ENCODE results near the gene PRKCB. TPM values are rescaled to one million over a fixed set of nuclear protein-coding genes. Genes with fewer than 3 reads are reported as not detected.

Gene PRKCB
- total RNA-seq, 1 experiment from 2014 or later: not detected

GRCh38 chr16:23900480-23901177, 64.8 kb downstream of the PRKCB start:
- no peak for DNase-seq
- intact Hi-C loops (cut with micrococcal nuclease; ENCODE audit: unreplicated experiment): no loop called here
- peaks cover 2% of the 10 kb centered on the region for H3K9me3 Mint-ChIP-seq (ENCODE audit: low read depth, unreplicated experiment)
- no TSS peak for BruUV-seq (replicated peaks)
- no peak for TF ChIP-seq CTCF (IDR thresholded peaks at IDR 0.05; ENCODE audit: unreplicated experiment)
- H3K27ac Mint-ChIP-seq (ENCODE audit: unreplicated experiment): no peak overlapping the region
- no peaks in the 10 kb centered on the region for H3K36me3 Mint-ChIP-seq (ENCODE audit: insufficient read depth, unreplicated experiment)
- H3K4me3 Mint-ChIP-seq (ENCODE audit: low read depth, unreplicated experiment): no peak overlapping the region
- H3K27me3 Mint-ChIP-seq (ENCODE audit: unreplicated experiment): peaks cover 78% of the 10 kb centered on the region
- H3K4me1 Mint-ChIP-seq (ENCODE audit: low read depth, unreplicated experiment): no peaks in the 10 kb centered on the region
- CTCF ChIA-PET: no interaction called here

GRCh38 chr16:23901178-23902033, 65.6 kb downstream of the PRKCB start:
- peaks cover 2% of the 10 kb centered on the region for H3K9me3 Mint-ChIP-seq (ENCODE audit: low read depth, unreplicated experiment)
- CTCF ChIA-PET: interaction anchor here (0.7 kb wide), 1 partner anchor 107 kb away, joined by 3 read pairs; no protein-coding TSS in a partner anchor
- H3K27me3 Mint-ChIP-seq (ENCODE audit: unreplicated experiment): peaks cover 78% of the 10 kb centered on the region
- no peak overlapping the region for H3K27ac Mint-ChIP-seq (ENCODE audit: unreplicated experiment)
- H3K4me1 Mint-ChIP-seq (ENCODE audit: low read depth, unreplicated experiment): no peaks in the 10 kb centered on the region
- DNase-seq: no peak
- H3K4me3 Mint-ChIP-seq (ENCODE audit: low read depth, unreplicated experiment): no peak overlapping the region
- TF ChIP-seq CTCF (IDR thresholded peaks at IDR 0.05; ENCODE audit: unreplicated experiment): no peak
- no peaks in the 10 kb centered on the region for H3K36me3 Mint-ChIP-seq (ENCODE audit: insufficient read depth, unreplicated experiment)
- intact Hi-C loops (cut with micrococcal nuclease; ENCODE audit: unreplicated experiment): no loop called here
- BruUV-seq (replicated peaks): no TSS peak

DNA sequence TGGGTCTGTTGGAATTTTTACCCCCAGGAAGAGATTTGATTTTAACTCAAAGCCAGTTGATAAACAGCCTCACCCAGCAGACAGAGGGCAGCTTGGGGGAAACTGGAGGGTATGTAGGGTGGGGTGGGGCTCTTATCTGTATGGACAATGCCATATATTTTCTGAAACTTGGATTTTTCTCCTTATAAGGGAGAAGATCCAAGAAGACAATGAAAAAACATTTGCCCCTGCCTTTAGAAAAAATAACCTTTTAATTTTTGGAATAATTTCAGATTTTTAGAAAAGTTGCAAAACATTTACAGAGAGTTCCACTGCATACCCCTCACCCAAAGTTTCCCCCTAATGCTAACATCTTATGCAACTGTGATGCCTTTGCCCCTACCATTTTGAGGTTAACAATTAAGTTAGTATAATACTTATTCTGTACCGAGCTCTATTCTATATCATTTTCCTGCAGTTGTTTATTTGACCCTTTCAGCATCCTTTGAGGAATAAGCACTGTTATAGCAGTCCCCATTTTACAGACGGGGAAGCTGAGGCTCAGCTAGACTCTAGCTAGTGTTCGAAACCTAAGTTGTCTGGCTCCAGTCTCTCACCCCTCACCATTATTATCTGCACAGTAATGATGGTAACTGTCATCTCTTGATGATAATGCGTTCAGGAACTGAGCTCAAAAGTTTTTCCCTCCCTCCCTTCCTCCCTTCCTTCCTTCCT, 66.4 kb downstream of the PRKCB start:
- no TSS peak for BruUV-seq (replicated peaks)
- intact Hi-C loops (cut with micrococcal nuclease; ENCODE audit: unreplicated experiment): no loop called here
- H3K4me1 Mint-ChIP-seq (ENCODE audit: low read depth, unreplicated experiment): no peaks in the 10 kb centered on the region
- peaks cover 75% of the 10 kb centered on the region for H3K27me3 Mint-ChIP-seq (ENCODE audit: unreplicated experiment)
- no peaks in the 10 kb centered on the region for H3K36me3 Mint-ChIP-seq (ENCODE audit: insufficient read depth, unreplicated experiment)
- no peak for DNase-seq
- no peak for TF ChIP-seq CTCF (IDR thresholded peaks at IDR 0.05; ENCODE audit: unreplicated experiment)
- no peak overlapping the region for H3K27ac Mint-ChIP-seq (ENCODE audit: unreplicated experiment)
- CTCF ChIA-PET: interaction anchor here (0.6 to 1.4 kb wide), 4 partner anchors 12 to 1491 kb away, joined by 3 to 6 read pairs (median 4); no protein-coding TSS in a partner anchor
- H3K4me3 Mint-ChIP-seq (ENCODE audit: low read depth, unreplicated experiment): no peak overlapping the region
- peaks cover 2% of the 10 kb centered on the region for H3K9me3 Mint-ChIP-seq (ENCODE audit: low read depth, unreplicated experiment)

DNA sequence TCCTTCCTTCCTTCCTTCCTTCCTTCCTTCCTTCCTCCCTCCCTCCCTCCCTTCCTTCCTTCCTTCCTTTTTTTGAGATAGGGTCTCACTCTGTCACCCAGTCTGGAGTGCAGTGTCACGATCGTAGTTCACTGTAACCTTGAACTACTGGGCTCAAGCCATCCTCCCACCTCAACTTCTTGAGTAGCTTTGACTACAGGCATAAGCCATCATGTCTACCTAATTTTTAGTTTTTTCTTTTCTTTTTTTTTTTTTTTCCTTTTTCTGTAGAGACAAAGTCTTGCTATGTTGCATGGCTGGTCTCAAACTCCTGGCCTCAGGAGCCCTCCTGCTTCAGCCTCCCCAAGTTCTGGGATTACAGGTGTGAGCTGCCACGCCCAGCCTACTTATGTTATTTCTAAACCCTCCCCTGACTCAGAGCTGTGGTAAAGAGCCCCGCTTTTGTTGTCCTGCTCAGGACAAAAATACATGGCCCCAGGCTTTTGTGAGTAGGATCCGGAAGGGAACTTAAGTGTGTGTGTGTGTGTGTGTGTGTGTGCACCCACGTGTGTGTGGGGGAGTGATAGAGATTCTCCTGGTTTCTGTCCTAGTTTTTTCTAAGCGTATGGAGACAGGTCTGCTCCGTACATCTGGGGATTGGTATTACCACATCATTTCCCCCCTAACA, 67.1 kb downstream of the PRKCB start:
- Mint-ChIP-seq H3K4me1 (ENCODE audit: low read depth, unreplicated experiment) (no peaks in the 10 kb centered on the region), H3K36me3 (ENCODE audit: insufficient read depth, unreplicated experiment) (no peaks in the 10 kb centered on the region), H3K27ac (ENCODE audit: unreplicated experiment) (no peak overlapping the region), H3K27me3 (ENCODE audit: unreplicated experiment) (peaks cover 79% of the 10 kb centered on the region), H3K4me3 (ENCODE audit: low read depth, unreplicated experiment) (no peak overlapping the region), H3K9me3 (ENCODE audit: low read depth, unreplicated experiment) (peaks cover 2% of the 10 kb centered on the region)
- no TSS peak for BruUV-seq (replicated peaks)
- DNase-seq: no peak
- TF ChIP-seq CTCF (IDR thresholded peaks at IDR 0.05; ENCODE audit: unreplicated experiment): no peak
- CTCF ChIA-PET: interaction anchor here (0.6 to 1.4 kb wide), 3 partner anchors 11 to 1490 kb away, joined by 3 to 6 read pairs (median 5); no protein-coding TSS in a partner anchor
- intact Hi-C loops (cut with micrococcal nuclease; ENCODE audit: unreplicated experiment): no loop called here
